HG03196 (cell line): ENCODE results near the gene MTFMT.
A peak's percentile ranks its signal among the peaks of the same experiment; 100 is the strongest.

Source experiments
- ATAC-seq: cut with Tn5 transposase; IDR thresholded peaks from one replicate; pipeline ENCODE4 v1.9.1; 2021; ENCODE audit not compliant: unreplicated experiment

Gene MTFMT

GRCh38 chr15:64989416-64990167 lies 39.8 kb downstream of the MTFMT start, which contains the start of gene SPG21:
Gene SPG21 (minus strand): TSS chr15:64989914. CDS start chr15:64983569, 6,345 bp downstream.
- ATAC-seq, result peak; percentile 93

- ATAC-seq, result no peak
Observed at GRCh38 chr15:64987136-64987535, 42.3 kb downstream of the MTFMT start.

- ATAC-seq, result no peak
Observed at GRCh38 chr15:64985366-64986033, 43.9 kb downstream of the MTFMT start.

- ATAC-seq, result no peak
Observed at GRCh38 chr15:64982472-64982871, 47.0 kb downstream of the MTFMT start.

- ATAC-seq, result no peak
Observed at GRCh38 chr15:64981812-64982431, 47.5 kb downstream of the MTFMT start.

- ATAC-seq, result no peak
Observed at GRCh38 chr15:64979252-64979710, 50.2 kb downstream of the MTFMT start.

GRCh38 chr15:64975390-64975789 lies 54.0 kb downstream of the MTFMT start:
- ATAC-seq, result no peak

GRCh38 chr15:64970698-64971097 lies 58.7 kb downstream of the MTFMT start:
- ATAC-seq, result no peak

- no peak for ATAC-seq
Observed at GRCh38 chr15:64969401-64969800, 60.0 kb downstream of the MTFMT start.

GRCh38 chr15:64961013-64961412 lies 68.4 kb downstream of the MTFMT start:
- ATAC-seq, result no peak

GRCh38 chr15:64960153-64960552 lies 69.3 kb downstream of the MTFMT start:
- ATAC-seq, result no peak

GRCh38 chr15:64959128-64959527 lies 70.3 kb downstream of the MTFMT start:
- no peak for ATAC-seq

GRCh38 chr15:64954395-64954794 lies 75.0 kb downstream of the MTFMT start:
- no peak for ATAC-seq

GRCh38 chr15:64951777-64952418 lies 77.5 kb downstream of the MTFMT start:
- no peak for ATAC-seq
